CD4-positive, alpha-beta T cell treated with Interleukin-15 for 1 hour (primary cell): ENCODE results near the gene DAB2IP.

Experiments
- DNase-seq: peaks from one replicate; pipeline ENCODE4 v3.0.0-alpha.2; 2020

DAB2IP gene

DNA sequence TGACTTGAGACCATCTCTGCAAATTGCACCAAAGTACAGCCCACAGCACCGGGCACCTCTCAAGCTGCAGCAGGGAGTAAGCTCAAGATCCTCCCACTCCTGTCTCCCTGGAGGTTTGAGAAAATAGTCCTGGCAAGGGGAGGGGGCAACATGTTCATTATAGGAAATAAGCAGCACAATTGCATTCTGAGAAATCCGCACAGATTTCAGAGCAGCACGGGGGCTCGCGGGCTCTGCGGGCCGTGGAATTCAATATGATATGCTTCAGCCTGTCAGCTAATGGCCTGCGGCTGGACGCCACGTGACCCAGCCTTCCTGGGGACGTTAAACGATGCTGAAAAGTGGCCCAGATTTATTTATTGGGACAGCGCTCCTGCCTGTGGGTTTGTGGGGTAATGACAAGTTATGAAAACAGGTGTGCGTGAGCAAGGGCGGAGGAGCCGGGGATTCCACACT is 156.4 kb downstream of the DAB2IP start:
- no peak for DNase-seq

DNA sequence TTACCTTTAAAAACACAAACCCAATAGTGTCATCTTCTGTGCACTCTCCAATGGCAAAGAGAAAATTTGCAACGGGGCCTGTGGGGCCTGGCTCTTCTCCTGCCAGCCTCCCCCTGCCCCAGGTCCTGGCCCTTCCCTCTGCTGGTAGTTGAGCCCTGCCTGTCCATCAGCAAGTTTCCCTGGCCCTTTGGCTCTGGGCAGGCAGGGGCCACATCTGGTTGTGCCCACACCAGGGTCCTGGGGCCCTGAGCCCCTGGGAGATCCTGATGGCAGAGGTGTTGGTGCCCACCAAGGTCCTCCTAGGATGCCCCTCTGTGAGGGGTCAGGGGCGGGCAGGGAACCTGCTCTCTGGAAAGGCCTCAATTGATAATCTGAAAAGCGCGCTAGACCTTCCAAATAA is 157.3 kb downstream of the DAB2IP start:
- no peak for DNase-seq

DNA sequence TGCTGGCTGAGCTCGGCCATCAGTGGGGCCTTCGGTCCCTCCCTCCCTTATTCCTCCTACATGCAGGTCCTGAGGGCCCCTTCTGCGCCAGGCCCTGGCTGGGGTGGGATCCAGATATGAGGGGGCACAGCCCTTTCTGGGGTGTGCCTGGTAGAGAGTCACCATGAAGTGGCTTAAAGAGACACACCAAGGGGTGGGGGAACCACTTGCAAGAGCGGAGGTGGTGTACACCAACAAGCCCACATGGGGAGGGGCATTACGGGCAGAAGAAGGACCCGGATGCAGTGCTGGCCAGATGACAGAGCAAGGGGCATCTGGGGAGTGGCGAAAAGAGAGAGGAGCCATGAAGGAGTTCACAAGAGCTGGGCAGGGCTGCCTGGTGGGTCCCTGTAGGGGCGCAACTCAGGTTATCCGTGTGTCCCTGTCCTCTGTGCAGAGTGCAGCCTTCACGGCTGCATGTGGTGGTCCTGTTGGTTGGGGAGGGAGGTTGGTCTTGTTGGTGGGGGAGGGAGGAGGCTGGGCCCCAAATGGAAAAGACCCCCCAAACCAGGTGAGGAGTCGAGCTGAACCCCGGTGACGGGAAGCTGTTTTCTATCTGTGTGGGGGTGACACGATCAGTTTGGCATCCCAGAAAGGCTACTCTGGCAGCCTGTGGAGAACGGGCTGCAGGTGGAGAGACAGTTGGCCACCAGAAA is 158.1 kb downstream of the DAB2IP start:
- DNase-seq = no peak

DNA sequence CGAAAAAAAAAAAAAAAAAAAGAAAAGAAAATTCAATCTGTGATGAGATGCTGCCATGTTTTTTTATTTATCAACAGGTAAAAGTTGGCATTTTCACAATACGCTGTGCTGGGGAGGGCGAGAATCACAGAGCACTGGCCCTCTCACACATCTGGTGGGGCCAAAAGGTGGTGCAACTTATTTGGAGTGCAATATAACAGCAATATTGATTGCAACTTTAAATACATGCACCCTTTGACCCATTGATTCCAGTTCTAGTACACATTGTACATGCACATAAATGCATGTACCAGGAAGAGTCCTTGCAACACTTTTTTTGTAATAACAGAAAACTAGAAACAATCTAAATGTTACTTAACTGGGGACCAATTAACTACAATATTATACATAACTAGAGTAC is 159.1 kb downstream of the DAB2IP start:
- DNase-seq = no peak

DNA sequence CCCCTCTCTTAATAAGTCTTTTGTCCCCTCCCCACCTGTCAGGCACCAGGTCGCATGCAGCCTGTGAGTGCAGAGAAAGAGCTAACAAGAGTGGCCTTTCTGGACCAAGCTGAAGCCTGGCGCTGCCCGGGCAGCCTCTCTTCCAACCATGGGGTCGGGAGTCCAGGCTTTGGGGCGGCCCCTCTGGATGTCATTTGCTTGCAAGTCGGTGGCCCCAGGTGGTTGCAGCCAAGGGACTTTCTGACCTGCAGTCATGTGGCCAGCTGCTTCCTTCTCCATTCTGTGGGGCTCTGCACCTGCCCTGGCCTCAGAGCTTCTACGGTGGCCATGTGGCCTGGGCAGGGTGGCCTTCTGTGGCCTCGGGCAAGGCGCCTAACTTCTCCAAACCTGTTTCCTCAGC is 159.7 kb downstream of the DAB2IP start:
- DNase-seq = no peak

DNA sequence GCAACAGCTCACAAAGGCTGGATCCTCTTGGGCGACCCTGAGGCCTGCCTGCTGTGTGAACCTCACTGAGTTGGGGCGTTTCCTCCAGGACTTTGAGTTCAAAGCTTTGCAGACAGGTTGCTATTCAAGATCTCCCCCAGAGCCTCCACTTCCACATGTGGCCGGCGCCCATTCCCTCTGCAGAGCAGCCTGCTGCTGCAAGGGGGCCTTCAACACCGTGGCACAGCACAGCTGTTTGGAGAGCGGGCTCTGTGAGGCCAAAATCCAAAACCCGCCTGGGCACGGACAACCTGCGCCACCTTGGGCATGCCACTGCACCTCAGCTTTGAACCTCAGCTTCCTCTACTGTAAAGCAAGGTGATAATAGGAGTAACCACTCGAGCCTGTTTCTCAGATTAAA is 160.3 kb downstream of the DAB2IP start:
- DNase-seq = no peak

DNA sequence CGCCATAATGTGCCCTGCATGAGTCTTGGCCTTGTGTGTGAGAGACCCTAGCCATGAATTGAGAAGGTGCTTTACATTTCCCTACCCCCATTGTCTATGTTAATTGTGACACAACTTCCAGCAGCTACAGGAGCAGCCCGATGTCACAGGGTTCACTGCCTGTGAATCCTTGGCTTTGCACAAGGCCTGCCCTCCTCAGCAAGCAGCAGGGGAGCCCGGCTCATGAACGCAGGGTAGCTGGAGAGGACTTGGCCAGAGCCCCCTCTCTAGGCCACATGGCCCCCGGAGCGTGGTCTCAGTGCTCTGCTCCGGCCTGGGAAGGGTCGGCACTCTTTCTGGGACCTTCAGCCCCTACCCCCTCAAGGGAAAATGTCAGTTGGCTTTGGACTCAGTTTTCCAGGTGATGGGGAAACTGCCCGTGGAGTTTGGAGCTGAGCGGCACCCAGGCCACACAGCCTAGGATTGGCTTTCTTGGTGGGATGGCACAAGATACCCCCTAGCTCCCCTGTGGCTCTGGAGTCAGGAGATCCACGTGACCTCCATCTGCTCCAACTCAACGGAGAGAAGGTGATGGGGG is 160.8 kb downstream of the DAB2IP start:
- DNase-seq = no peak

DNA sequence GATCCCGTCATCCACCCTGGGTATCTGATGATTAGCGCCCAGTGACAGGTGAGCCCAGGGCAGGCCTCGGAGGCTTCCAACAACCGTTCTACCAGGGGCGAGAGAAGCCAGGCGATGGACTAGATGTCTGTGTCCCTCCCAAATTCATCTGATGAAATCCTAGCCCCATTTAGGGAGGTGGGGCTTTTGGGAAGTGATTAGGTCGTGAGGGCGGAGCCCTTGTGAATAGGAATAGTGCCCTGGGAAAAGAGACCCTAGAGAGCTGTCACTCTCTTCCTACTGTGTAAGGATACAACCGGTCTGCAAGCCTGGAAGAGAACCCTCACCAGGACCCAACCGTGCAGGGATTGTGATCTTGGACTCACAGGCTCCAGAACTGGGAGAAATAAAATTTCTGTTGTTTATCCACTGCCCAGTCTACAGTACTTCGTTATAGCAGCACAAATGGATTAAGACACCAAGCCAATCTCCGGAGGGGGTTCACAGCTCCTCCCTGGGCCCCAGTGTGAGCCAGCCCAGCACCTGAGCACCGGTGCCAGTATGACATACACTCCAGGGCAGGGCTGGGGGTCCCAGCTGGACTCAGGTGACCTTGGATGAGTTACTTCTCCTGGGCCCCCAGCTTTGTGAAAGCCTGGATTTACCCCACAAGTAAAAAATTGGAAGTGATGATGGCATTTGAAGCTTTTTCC is 162.2 kb downstream of the DAB2IP start:
- DNase-seq = no peak

DNA sequence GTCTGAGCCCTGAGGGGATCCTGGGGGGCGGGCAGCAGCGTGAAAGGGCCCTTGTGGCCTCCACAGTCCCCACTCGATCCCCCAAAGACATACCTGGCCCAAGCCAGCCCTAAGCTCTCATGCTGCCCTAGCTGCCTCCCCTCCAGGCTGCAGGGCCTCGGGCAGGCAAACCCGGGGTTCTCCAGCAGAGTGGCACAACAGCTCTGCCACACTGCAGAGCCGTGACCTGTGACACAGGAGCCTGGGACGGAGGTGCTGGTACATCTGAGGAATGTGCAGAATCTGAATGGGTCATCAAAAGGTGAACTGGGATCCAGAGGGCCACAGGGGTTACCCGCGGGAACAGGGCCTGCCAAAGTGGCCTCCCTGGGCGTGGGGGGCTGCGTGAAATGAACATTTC is 163.2 kb downstream of the DAB2IP start:
- DNase-seq = no peak

DNA sequence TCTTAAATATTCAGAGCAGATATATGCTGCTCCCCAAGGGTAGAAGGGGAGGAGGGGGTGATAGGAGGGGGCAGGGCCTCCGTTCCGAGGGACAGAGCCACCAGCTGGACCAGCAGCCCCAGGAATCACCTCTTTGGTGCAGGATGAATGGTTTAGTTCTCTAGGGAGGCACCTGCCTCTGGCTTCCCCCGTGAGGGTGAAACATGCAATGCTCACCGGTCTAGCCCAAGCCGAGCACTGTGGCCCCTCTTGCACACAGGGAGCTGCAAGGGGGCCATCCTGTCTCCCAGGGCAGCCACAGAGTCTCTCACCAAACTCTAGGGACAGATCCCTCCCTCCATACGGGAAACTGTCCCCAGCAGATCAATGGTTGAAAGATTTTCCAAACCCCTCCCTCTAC is 163.7 kb downstream of the DAB2IP start:
- no peak for DNase-seq

DNA sequence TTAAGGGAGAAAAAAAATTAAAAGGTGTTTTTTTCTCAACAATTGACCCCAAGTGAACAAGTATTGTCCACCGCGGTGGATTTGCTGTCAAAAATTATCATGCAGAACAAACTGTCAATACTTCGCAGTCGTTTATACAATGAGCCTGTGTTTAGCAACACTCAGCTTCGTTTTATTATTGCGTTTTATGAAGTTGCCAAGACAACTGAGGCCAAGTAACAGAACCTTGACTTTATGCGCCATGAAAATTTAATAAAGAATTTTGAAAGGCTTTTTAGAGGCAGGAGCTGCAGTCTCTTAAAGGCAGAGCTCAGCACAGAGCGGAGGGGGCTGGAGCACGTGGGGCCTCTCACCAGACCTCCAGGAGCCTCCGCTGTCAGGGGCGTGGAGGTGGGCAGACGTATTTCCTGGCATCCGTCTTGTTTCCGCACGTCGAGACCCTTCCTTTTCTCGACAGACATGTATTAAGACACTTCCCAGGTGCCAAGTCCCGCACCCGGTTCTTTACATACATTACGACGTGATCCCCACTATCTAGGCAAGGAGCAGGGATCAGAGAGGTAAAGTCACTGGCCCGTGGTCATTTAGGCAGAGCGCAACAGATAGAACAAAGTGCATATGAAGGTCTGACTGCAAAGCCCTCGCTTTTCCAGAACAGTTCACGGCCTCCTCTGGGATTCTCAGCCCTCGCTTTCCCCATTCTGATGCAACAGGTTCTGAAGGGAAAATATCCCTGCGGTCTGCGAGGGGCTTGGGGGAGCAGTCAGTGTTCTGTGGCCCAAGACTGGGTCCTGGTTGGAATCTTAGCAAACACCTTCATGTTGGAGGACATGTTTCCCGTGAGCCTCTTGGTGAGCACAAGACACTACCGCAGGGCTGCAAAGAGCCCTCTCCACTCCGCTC is 164.4 kb downstream of the DAB2IP start:
- DNase-seq = no peak

DNA sequence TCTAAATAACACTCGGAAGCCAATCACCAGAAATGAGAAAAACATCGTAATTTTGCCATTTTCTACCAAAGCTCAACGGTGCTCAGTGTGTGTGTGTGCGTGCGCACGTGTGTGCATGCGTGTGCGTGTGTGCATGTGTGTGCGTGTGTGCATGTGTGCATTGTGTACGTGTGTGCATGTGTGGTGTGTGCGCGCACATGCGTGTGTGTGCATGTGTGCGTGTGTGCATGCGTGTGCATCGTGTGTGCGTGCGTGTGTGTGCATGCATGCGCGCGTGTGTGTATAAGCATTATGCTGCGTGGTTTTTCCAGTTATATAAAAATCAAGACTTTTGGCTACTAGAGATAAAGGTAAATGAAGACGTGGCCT is 165.0 kb downstream of the DAB2IP start:
- no peak for DNase-seq

DNA sequence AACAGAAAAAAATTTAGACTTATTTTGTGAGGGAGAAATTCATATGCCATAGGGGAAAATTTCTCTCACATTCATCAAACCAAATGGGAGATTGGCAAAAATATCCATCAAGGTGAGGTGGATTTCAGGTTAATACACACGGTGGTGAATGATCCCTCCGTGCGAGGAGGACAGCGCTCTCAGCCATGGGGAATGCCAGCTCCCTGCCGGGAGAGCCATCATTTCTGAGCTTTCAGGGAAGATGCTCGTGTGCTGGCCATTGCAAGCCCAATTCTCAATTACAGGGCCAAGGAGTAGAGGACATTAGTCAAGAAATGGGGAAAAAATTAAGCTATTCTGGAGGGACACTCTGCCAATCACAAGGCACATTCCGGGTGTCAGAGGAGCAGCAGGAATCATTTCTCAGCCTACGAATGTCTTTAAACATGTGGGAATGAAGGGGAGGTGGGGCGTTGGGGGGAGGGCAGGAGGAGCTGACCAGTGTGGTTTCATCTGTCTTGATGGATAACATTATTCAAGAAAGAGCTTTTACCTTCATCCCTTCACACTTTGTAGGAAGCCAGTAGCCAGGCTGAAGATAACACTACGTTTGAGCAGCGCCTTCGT is 165.5 kb downstream of the DAB2IP start:
- DNase-seq = no peak

DNA sequence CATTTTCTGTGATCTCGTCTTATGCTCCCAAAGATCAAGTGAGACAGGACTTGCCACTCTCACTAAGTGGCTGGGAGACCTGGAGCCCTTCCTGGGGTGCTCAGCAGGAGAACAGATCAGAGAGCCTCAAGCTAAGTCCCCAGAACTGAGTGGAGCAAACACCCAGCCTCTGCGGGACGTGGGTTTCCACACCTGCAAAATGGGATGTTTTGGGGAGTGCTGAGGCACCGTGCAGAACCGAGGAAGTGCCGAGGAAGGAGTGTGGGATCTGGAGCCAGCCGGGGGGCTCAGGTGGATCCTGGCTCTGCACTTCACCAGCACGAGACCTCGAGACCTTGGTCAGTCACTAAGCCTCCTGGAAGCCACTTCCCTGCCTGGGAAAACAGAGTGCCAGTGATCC is 166.0 kb downstream of the DAB2IP start:
- DNase-seq = no peak

DNA sequence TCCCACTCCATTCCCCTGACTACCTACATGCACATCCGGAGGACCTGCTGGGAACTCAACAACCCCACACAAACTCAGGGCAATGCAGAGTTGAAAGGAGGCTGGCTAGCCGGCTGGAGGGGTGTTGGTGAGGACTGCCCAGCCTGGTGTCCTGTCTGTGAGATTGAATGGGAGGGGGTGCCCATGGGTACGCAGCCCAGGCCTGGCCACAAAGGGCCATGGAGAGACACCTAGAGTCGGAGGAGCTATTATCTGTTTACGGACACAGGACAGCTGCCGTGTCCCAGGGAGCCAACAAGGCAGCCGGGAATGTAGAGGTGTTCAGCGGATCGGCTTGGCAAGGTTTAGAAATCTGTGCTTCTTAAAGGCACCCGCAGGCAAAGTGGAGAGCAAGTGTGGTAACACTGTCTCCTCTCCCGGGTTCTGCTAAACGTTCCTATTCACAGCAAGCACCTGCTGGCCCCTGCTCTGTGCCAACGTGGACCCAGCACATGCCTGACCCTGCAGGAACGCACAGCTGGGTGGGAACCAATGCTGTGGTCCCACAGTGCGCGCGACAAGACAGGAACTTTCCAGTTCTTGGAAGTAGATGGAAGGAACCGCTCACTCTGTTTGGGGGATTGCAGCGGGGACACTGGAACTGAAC is 166.7 kb downstream of the DAB2IP start:
- no peak for DNase-seq

DNA sequence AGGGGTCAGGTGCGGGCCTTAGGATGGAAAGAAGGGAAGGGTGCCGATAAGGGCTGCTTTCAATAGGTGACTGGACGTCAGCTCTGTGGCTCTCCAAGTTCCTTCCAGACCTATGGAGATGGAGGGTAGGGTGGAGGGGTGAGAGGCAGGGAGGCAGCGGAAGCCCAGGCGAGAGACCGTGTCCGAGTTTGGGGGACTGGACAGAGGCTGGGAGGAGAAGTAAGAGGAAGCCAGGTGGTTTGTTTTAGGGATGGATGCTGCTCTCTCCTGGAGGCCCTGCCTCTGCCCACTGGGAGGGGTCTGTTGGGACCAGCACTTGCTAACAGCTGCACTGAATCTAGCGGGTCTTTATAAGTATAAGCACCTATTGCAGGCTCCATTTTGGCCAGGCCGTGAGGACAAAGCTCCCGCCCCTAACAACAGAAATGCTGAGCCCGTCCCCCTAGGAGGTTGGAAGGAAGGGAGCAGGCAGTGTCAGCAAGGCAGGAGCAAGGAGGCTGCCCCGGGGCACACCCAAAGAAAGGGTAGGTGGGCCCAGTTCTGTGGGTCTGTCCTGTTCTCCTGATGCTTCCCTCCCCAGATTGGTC is 167.5 kb downstream of the DAB2IP start:
- no peak for DNase-seq

DNA sequence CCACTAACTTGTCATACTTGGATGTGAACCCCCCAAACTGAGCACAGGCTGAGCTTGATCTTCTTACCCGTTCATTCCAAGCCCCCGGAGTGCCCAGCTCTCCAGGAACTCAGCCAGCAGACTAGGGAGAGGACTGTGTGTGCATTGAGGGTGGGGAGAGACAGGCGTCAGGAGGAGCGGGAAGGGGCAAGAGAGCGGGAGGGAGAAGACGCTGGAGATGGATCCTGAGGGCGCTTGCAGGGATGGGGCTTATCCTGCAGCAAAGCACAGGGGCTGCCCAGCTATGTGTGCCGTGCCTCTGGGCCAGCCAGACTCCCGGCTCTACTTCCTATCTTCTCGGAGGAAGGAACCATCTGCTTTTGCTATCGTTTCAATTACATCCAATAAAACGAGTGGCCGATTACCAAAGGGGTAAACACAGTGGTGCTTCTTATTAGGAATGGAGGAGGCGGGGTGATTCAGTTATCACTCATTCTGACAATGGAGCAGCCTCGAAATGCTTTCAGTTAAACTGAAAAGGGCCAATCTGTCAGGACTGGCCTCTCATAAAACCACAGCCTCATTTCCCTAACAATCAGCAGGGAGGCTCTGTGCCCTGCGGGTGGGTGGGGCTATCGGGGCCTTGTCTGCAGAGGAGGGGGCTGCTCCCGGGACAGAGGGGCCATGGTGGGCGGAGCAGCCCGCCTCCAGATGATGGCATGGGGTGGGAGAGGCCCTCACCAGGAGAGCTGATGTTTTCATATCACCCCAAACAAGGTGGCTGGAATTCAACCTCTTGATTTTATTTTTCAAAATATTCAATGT is 168.2 kb downstream of the DAB2IP start:
- no peak for DNase-seq

DNA sequence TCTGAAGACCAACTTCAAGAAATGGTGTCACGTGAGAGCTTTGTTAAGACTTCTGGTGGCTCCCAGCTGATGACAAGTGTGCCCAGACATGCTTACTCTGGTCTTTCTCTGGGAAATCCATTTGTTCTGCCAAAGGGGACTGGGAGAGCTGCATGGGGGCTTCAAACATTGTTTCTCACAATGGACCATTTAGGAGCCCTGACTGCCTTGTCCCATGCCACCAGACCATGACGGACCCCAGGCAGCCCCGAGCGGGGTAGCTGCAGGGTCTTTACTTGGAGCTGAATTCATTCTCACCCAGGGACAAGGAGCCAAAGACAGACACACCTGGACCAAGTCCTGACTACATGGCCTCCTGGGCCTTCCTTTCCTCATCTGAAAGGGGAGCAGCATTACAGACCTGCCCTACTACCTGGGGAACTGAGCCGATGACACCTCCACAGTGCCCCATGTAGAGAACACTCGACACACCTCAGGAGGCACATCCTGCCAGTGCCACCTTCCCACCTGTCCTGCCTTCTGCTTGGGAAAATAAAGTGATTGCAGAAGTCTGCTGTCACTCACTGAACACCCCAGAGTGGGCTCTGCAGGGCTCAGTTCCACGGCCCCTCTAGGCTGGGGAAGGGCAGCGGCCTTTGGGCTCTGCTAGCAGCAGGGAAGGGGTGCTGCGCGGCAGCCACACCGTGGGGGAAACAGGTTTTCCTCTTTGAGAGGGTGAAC is 169.0 kb downstream of the DAB2IP start:
- DNase-seq = no peak

DNA sequence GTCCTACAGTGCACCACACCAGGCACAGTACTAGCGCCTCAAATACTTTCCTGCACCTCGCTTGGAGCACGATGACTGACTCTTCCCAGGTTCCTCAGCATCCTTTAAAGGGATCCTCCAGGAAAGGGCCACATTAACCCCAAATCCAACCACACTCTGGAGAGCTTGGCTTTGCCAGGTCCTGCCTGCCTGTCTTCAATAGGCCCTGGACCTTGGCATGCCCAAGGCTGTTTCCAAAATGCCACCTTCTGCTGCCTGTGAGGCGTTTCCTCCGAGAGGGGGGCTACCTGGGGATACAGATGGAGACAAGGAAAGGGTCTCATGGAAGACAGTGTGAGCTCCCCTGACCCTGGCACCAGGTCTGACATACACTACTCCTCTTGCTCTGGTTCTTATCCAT is 169.9 kb downstream of the DAB2IP start:
- DNase-seq = no peak
